Natural killer cell (primary cell): ENCODE measurements around the gene CD40. TPM values are rescaled to one million over a fixed set of nuclear protein-coding genes. Genes with fewer than 3 reads are reported as not detected.

Experiments used
- ATAC-seq, 3 donors: fragments of 150-1000 bp in 2 of 3; fragments of 200-7000 bp in 1 of 3; cut with Tn5 transposase; 1 replicate in 1 of 3; 2 replicates in 2 of 3; pipeline ENCODE4 v1.10.0; 2021; ENCODE audit warnings: mild to moderate bottlenecking in 2 of 3, moderate library complexity in 2 of 3
- DNase-seq, 2 donors: peaks; one replicate each; pipeline versions ENCODE4 v3.0.0 to v3.0.0-alpha.2; 2013 to 2021; ENCODE audit warnings: mixed read lengths in 1 of 2
- H3K27ac ChIP-seq: one replicate; pipeline ENCODE4 v1.5.1; 2013; ENCODE audit warnings: mild to moderate bottlenecking, low read length
- H3K27me3 ChIP-seq: one replicate; pipeline ENCODE4 v1.6.1; 2013; ENCODE audit warnings: low read length; ENCODE audit not compliant: control insufficient read depth, insufficient read depth
- H3K36me3 ChIP-seq: one replicate; pipeline ENCODE4 v1.6.1; 2013; ENCODE audit warnings: low read length; ENCODE audit not compliant: control insufficient read depth, insufficient read depth
- H3K4me1 ChIP-seq: one replicate; pipeline ENCODE4 v1.6.1; 2013; ENCODE audit warnings: low read length; ENCODE audit not compliant: control insufficient read depth, insufficient read depth
- H3K4me3 ChIP-seq: one replicate; pipeline ENCODE4 v1.5.1; 2013; ENCODE audit warnings: low read length
- H3K9me3 ChIP-seq: one replicate; pipeline ENCODE4 v1.6.1; 2013; ENCODE audit warnings: low read length; ENCODE audit not compliant: control insufficient read depth, insufficient read depth
- H3K27ac Mint-ChIP-seq, 2 donors: one replicate each; pipeline ENCODE4 v1.8.0; 2022; ENCODE audit warnings: mild to moderate bottlenecking in 2 of 2, mixed read lengths in 2 of 2, moderate library complexity in 1 of 2
- H3K27me3 Mint-ChIP-seq, 2 donors: one replicate each; pipeline ENCODE4 v1.8.0; 2022; ENCODE audit warnings: low read depth in 2 of 2, mixed read lengths in 2 of 2
- H3K36me3 Mint-ChIP-seq: one replicate; pipeline ENCODE4 v1.8.0; 2022; ENCODE audit warnings: mixed read lengths
- H3K4me1 Mint-ChIP-seq, 2 donors: one replicate each; pipeline ENCODE4 v1.8.0; 2022; ENCODE audit warnings: mixed read lengths in 2 of 2
- H3K4me3 Mint-ChIP-seq: one replicate; pipeline ENCODE4 v1.8.0; 2022; ENCODE audit warnings: mild to moderate bottlenecking, moderate library complexity, mixed read lengths
- H3K9me3 Mint-ChIP-seq, 2 donors: one replicate each; pipeline ENCODE4 v1.8.0; 2022; ENCODE audit warnings: mixed read lengths in 2 of 2
- CTCF ChIP-seq: fragments of 200-600 bp; IDR thresholded peaks from one replicate; pipeline ENCODE4 v1.8.0; 2022; ENCODE audit warnings: antibody characterized with exemption
- WGBS: methylation state at CpG from one replicate; pipeline ENCODE4 v1.1.7; 2013; ENCODE audit warnings: missing lambda C conversion rate; ENCODE audit not compliant: insufficient coverage; 5-methylcytosine and 5-hydroxymethylcytosine counted together
- intact Hi-C: fragments of 100-400 bp; cut with micrococcal nuclease; formaldehyde crosslinking; loops from one replicate; pipeline ENCODE4 v1.14.2; 2022
- total RNA-seq, 4 donors: library from RNA; stranded (reverse); fragments of 120-200 nt in 1 of 4; gene quantifications; one replicate each; pipeline versions ENCODE4 v1.2.3 to v1.2.4, GENCODE V29; 2013 to 2022

The CD40 gene
- total RNA-seq, 3 donors from 2014 or later (not counting 1 experiment from before 2014, with no cell fraction given) = 7.1 to 9.1 (median 7.2) TPM

- H3K27me3 Mint-ChIP-seq = peaks cover 36 to 76% of the 10 kb centered on the region in 2 donors
- DNase-seq (no peak), ATAC-seq (no peak)
- H3K36me3 Mint-ChIP-seq = no peaks in the 10 kb centered on the region
- intact Hi-C loops = no loop called here
- Histone ChIP-seq H3K27me3 (peaks cover 4% of the 10 kb centered on the region), H3K9me3 (no peaks in the 10 kb centered on the region), H3K36me3 (no peaks in the 10 kb centered on the region), H3K4me1 (peaks cover 5% of the 10 kb centered on the region), H3K27ac (peak overlapping the region; percentile 49), H3K4me3 (no peak overlapping the region)
- 91% methylated on average over 11 of the region's 14 CpGs for WGBS
- H3K4me3 Mint-ChIP-seq = no peak overlapping the region
- TF ChIP-seq CTCF = no peak
- no peaks in the 10 kb centered on the region for H3K9me3 Mint-ChIP-seq
- no peak overlapping the region for H3K27ac Mint-ChIP-seq
- no peaks in the 10 kb centered on the region for H3K4me1 Mint-ChIP-seq
Measured at GRCh38 chr20:46108976-46109375, 9.1 kb upstream of the CD40 start.

- whole genome bisulfite sequencing = 42% methylated on average over 5 of the region's 5 CpGs
- Histone ChIP-seq H3K4me1 (peaks cover 5% of the 10 kb centered on the region), H3K9me3 (no peaks in the 10 kb centered on the region), H3K36me3 (no peaks in the 10 kb centered on the region), H3K4me3 (no peak overlapping the region), H3K27me3 (peaks cover 2% of the 10 kb centered on the region), H3K27ac (no peak overlapping the region)
- Mint-ChIP-seq H3K27ac (no peak overlapping the region), H3K27me3 (peaks cover 35 to 75% of the 10 kb centered on the region in 2 donors), H3K4me3 (no peak overlapping the region), H3K36me3 (no peaks in the 10 kb centered on the region), H3K4me1 (no peaks in the 10 kb centered on the region), H3K9me3 (no peaks in the 10 kb centered on the region)
- DNase-seq = peak in 1 of 2 donors; percentile 15
- no peak for TF ChIP-seq CTCF
- peak in 2 of 3 donors; percentile 33 to 58 for ATAC-seq
- intact Hi-C loops = no loop called here
Measured at GRCh38 chr20:46111028-46111835, 6.9 kb upstream of the CD40 start.

- ATAC-seq (no peak), DNase-seq (no peak)
- H3K27me3 ChIP-seq = no peaks in the 10 kb centered on the region
- no peak overlapping the region for H3K27ac ChIP-seq
- Mint-ChIP-seq H3K4me3 (no peak overlapping the region), H3K4me1 (no peaks in the 10 kb centered on the region), H3K36me3 (no peaks in the 10 kb centered on the region), H3K27me3 (peaks cover 33 to 71% of the 10 kb centered on the region in 2 donors), H3K9me3 (no peaks in the 10 kb centered on the region), H3K27ac (no peak overlapping the region)
- no peak for TF ChIP-seq CTCF
- no peaks in the 10 kb centered on the region for H3K36me3 ChIP-seq
- no peak overlapping the region for H3K4me3 ChIP-seq
- peaks cover 5% of the 10 kb centered on the region for H3K4me1 ChIP-seq
- intact Hi-C loops = no loop called here
- H3K9me3 ChIP-seq = no peaks in the 10 kb centered on the region
Measured at GRCh38 chr20:46111836-46112212, 6.3 kb upstream of the CD40 start.
